Loucy (cell line): ENCODE results near the gene RGS9.

Source experiments
- H2AFZ ChIP-seq: fragments of 200-600 bp; sonication (generic); 2 replicates; pipeline ENCODE4 v1.6.0; 2016; ENCODE audit warnings: antibody characterized with exemption, mild to moderate bottlenecking, low read length, moderate library complexity
- H3F3A ChIP-seq: fragments of 200-600 bp; 2 replicates; pipeline ENCODE4 v1.6.0; 2016; ENCODE audit warnings: antibody characterized with exemption, low read depth, mild to moderate bottlenecking
- H3K27me3 ChIP-seq: fragments of 200-600 bp; sonication (generic); 2 replicates; pipeline ENCODE4 v1.6.1; 2014; ENCODE audit warnings: low read length, mild to moderate bottlenecking; ENCODE audit not compliant: insufficient read depth, poor library complexity, severe bottlenecking
- H3K36me3 ChIP-seq: fragments of 200-600 bp; sonication (generic); 2 replicates; pipeline ENCODE4 v1.6.1; 2016; ENCODE audit warnings: low read length; ENCODE audit not compliant: insufficient read depth
- H3K4me1 ChIP-seq: fragments of 200-600 bp; sonication (generic); 2 replicates; pipeline ENCODE4 v1.5.1; 2014; ENCODE audit warnings: low read length, mild to moderate bottlenecking; ENCODE audit not compliant: insufficient read depth, poor library complexity, severe bottlenecking
- H3K4me2 ChIP-seq: fragments of 200-600 bp; sonication (generic); 2 replicates; pipeline ENCODE4 v1.6.0; 2014; ENCODE audit warnings: antibody characterized with exemption, low read length, low read depth, mild to moderate bottlenecking; ENCODE audit not compliant: poor library complexity, severe bottlenecking
- H3K4me3 ChIP-seq: fragments of 200-600 bp; sonication (generic); 2 replicates; pipeline ENCODE4 v1.5.1; 2014; ENCODE audit warnings: low read length, mild to moderate bottlenecking, mixed read lengths; ENCODE audit not compliant: poor library complexity, severe bottlenecking
- H3K79me2 ChIP-seq: fragments of 200-600 bp; sonication (generic); 2 replicates; pipeline ENCODE4 v1.6.1; 2014; ENCODE audit warnings: low read length; ENCODE audit not compliant: insufficient read depth
- H3K9ac ChIP-seq: fragments of 200-600 bp; sonication (generic); 2 replicates; pipeline ENCODE4 v1.6.0; 2014; ENCODE audit warnings: mild to moderate bottlenecking, low read depth, low read length, moderate library complexity; ENCODE audit not compliant: poor library complexity, severe bottlenecking
- H3K9me2 ChIP-seq: fragments of 200-600 bp; sonication (generic); replicated peaks from 2 replicates; pipeline ENCODE4 v1.6.1; 2016; ENCODE audit warnings: low read depth, low read length, mixed read lengths
- H3K9me3 ChIP-seq: fragments of 200-600 bp; sonication (generic); 2 replicates; pipeline ENCODE4 v1.6.1; 2014; ENCODE audit warnings: mild to moderate bottlenecking, antibody characterized with exemption, low read length, low read depth; ENCODE audit not compliant: insufficient read depth
- H4K20me1 ChIP-seq: fragments of 200-600 bp; sonication (generic); 2 replicates; pipeline ENCODE4 v1.6.0; 2014; ENCODE audit warnings: antibody characterized with exemption, low read length, mild to moderate bottlenecking; ENCODE audit not compliant: insufficient read depth, poor library complexity, severe bottlenecking
- EZH2phosphoT487 ChIP-seq: fragments of 200-600 bp; IDR thresholded peaks from 2 replicates; pipeline ENCODE4 v1.6.1; 2018; ENCODE audit warnings: antibody characterized with exemption, mild to moderate bottlenecking, moderate library complexity, borderline replicate concordance
- TF ChIP-seq, protein P1 (sequence below): fragments of 200-600 bp; sonication (generic); conservative IDR thresholded peaks from 2 replicates; pipeline ENCODE4 v1.5.1; 2014; ENCODE audit warnings: mild to moderate bottlenecking, antibody characterized with exemption, low read length

RGS9 gene

DNA sequence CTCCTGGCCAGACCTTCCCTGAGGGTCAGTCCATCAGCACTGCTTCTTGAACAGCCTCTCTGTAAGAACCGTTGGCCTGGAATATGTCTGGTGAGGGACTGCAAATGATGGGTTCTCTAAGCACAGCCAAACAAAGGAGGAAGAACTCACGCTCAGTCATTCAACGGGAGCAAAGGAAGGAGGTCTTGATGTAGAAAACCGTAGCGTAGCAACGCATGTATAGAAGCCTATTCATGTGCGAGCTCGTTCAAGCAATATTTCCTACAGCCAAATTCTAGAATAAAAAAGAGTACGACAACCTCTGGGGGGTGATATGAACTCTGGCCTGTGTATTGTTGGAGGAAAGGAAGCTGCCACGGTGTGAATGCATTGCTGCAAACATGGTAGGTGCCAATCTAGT lies 64.2 kb downstream of the RGS9 start:
- Histone ChIP-seq H3K9ac (no peak overlapping the region), H4K20me1 (no peaks in the 10 kb centered on the region), H3K36me3 (peaks cover 8% of the 10 kb centered on the region; the same call in 1 of the 2 replicates), H3K4me3 (no peak overlapping the region), H3K4me2 (no peak overlapping the region), H3K9me3 (no peaks in the 10 kb centered on the region), H3K79me2 (no peaks in the 10 kb centered on the region), H3K27me3 (no peaks in the 10 kb centered on the region), H3F3A (no peaks in the 10 kb centered on the region), H3K9me2 (no peaks in the 10 kb centered on the region), H2AFZ (no peak overlapping the region), H3K4me1 (peaks cover 4% of the 10 kb centered on the region)
- TF ChIP-seq, protein P1, sequence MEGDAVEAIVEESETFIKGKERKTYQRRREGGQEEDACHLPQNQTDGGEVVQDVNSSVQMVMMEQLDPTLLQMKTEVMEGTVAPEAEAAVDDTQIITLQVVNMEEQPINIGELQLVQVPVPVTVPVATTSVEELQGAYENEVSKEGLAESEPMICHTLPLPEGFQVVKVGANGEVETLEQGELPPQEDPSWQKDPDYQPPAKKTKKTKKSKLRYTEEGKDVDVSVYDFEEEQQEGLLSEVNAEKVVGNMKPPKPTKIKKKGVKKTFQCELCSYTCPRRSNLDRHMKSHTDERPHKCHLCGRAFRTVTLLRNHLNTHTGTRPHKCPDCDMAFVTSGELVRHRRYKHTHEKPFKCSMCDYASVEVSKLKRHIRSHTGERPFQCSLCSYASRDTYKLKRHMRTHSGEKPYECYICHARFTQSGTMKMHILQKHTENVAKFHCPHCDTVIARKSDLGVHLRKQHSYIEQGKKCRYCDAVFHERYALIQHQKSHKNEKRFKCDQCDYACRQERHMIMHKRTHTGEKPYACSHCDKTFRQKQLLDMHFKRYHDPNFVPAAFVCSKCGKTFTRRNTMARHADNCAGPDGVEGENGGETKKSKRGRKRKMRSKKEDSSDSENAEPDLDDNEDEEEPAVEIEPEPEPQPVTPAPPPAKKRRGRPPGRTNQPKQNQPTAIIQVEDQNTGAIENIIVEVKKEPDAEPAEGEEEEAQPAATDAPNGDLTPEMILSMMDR, result no peak
- TF ChIP-seq EZH2phosphoT487, result no peak

DNA sequence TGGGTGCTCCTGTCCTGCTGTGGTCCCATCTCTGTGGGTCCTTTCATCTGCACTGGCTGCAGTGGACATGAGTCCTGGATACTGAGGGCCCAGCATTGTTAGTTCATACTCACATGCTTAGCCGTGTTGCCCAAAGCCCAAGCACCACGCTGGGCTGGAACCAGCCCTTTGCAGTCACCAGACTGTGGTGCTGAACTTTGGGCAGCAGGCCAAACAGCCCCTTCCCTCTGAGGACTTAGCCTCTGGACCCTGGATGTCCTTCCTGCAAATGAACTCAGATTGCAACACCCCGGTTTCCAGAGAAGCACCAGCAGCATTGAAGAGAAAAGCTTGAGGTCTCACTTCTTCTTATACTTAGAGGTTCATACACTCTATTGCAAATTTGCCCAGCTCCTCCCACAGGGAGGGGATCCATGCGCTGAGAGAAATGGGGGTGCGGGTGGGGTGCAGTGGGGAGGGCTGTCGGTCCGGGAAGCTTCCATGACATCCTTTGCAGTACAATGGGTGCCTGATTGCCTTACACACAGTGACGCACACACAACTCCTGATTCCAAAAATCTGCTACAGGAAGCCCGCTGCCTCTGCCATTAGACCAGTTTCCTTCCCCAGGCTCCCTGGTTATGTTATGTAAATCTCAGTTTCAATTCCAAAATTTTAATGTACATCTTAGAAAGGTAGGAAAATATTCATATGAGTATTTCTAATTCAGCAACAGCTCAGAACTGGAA lies 65.8 kb downstream of the RGS9 start:
- H3K4me2 ChIP-seq, result no peak overlapping the region
- H3K4me3 ChIP-seq, result no peak overlapping the region
- TF ChIP-seq, protein P1, result no peak
- no peak for TF ChIP-seq EZH2phosphoT487
- H3K36me3 ChIP-seq, result peaks cover 8% of the 10 kb centered on the region; the same call in 1 of the 2 replicates
- no peaks in the 10 kb centered on the region for H3K9me3 ChIP-seq
- no peaks in the 10 kb centered on the region for H4K20me1 ChIP-seq
- H3K9me2 ChIP-seq, result no peaks in the 10 kb centered on the region
- H3K9ac ChIP-seq, result no peak overlapping the region
- H3F3A ChIP-seq, result no peaks in the 10 kb centered on the region
- H3K27me3 ChIP-seq, result no peaks in the 10 kb centered on the region
- peaks cover 4% of the 10 kb centered on the region for H3K4me1 ChIP-seq
- no peak overlapping the region for H2AFZ ChIP-seq
- H3K79me2 ChIP-seq, result no peaks in the 10 kb centered on the region

DNA sequence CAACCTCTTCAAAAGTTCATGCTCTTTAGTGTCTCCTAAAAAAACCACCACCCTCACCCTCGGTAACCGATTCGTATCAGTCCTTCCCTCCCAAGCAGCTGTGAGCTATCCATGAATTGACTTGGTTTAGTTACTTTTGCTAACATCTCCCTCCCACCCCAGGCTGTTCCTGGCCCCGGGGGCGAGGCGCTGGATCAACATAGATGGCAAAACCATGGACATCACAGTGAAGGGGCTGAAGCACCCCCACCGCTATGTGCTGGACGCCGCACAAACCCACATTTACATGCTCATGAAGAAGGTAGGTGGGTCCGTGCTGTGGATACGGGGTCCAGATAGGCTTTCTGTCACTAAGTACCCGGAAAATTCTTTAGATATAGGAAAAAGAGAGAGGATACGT lies 66.8 kb downstream of the RGS9 start:
- H3K4me1 ChIP-seq, result no peaks in the 10 kb centered on the region
- H3K9ac ChIP-seq, result no peak overlapping the region
- peaks cover 16% of the 10 kb centered on the region; the same call in 1 of the 2 replicates for H3K36me3 ChIP-seq
- no peaks in the 10 kb centered on the region for H3K9me3 ChIP-seq
- H3K4me2 ChIP-seq, result no peak overlapping the region
- no peak overlapping the region for H3K4me3 ChIP-seq
- H3K9me2 ChIP-seq, result no peaks in the 10 kb centered on the region
- TF ChIP-seq, protein P1, result no peak
- no peak for TF ChIP-seq EZH2phosphoT487
- H2AFZ ChIP-seq, result no peak overlapping the region
- no peaks in the 10 kb centered on the region for H4K20me1 ChIP-seq
- H3K27me3 ChIP-seq, result no peaks in the 10 kb centered on the region
- H3F3A ChIP-seq, result no peaks in the 10 kb centered on the region
- no peaks in the 10 kb centered on the region for H3K79me2 ChIP-seq
